GM06990 (cell line): ENCODE measurements around the gene BEAN1.
"Not testable (repeated sequence)": the region's sequence is repeated elsewhere in the genome, so short reads cannot be mapped to it uniquely, and the experiment has no call there.

Source experiments
- DNase-seq: peaks from one replicate; pipeline ENCODE4 v3.0.0-alpha.2; 2011; ENCODE audit not compliant: insufficient read length; ENCODE audit errors: extremely low read depth
- H3K27me3 ChIP-seq: replicated peaks from 2 replicates; pipeline ENCODE4 v1.6.0; 2011; ENCODE audit warnings: low read length; ENCODE audit not compliant: control insufficient read depth, insufficient read depth
- H3K36me3 ChIP-seq: 2 replicates; pipeline ENCODE4 v1.5.1; 2011; ENCODE audit warnings: low read length; ENCODE audit not compliant: control insufficient read depth, insufficient read depth
- H3K4me3 ChIP-seq: replicated peaks from 2 replicates; pipeline ENCODE4 v1.5.1; 2011; ENCODE audit warnings: low read depth, mild to moderate bottlenecking, control low read depth, low read length
- CTCF ChIP-seq: IDR thresholded peaks from 2 replicates; pipeline ENCODE4 v1.5.1; 2011; ENCODE audit warnings: low read length, control low read depth, mild to moderate bottlenecking, inconsistent platforms; ENCODE audit not compliant: insufficient read depth, poor library complexity, severe bottlenecking

Gene BEAN1

GRCh38 chr16:66510711-66511601 lies 83.9 kb downstream of the BEAN1 start:
- TF ChIP-seq CTCF = no peak
- H3K4me3 ChIP-seq = no peak overlapping the region
- no peaks in the 10 kb centered on the region for H3K36me3 ChIP-seq
- H3K27me3 ChIP-seq = no peaks in the 10 kb centered on the region; the same call in 1 of the 2 replicates
- no peak for DNase-seq

DNA sequence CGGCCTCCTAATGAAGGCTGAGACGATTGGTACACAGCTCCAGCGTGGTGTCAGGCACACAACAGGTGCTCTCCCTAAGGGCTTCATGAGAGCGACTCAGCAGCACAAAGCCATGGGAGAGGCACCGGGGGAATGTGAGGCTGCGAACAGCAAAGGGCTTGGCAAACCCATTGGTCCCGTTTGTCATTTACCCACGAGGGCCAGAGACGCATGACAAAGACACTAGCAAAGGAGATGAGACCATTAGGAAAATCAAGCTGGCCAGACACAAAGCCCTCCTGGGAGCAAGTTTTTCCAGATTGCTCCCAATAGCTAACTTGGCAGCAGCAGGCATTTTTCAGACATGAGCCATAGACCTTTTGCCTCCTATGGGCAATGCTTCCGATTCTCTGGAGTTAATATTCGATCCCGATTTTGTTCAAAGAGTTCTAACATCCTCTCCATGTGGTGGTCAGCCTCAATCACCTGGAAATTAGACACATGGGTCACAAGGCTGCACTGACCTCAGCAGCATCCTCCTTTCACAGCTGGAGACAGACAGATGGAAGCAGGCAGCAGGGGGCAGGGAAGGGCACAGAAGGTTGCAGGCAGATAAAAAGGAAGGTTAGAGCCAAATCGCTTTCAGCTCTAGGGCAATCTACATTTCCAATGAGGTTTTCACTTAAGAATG lies 84.6 kb downstream of the BEAN1 start:
- no peak for TF ChIP-seq CTCF
- Histone ChIP-seq H3K36me3 (no peaks in the 10 kb centered on the region), H3K4me3 (no peak overlapping the region), H3K27me3 (no peaks in the 10 kb centered on the region; the same call in 1 of the 2 replicates)
- no peak for DNase-seq

GRCh38 chr16:66512272-66513110 lies 85.4 kb downstream of the BEAN1 start:
- Histone ChIP-seq H3K27me3 (no peaks in the 10 kb centered on the region; the same call in 1 of the 2 replicates), H3K36me3 (no peaks in the 10 kb centered on the region), H3K4me3 (no peak overlapping the region)
- no peak for DNase-seq
- TF ChIP-seq CTCF = no peak

DNA sequence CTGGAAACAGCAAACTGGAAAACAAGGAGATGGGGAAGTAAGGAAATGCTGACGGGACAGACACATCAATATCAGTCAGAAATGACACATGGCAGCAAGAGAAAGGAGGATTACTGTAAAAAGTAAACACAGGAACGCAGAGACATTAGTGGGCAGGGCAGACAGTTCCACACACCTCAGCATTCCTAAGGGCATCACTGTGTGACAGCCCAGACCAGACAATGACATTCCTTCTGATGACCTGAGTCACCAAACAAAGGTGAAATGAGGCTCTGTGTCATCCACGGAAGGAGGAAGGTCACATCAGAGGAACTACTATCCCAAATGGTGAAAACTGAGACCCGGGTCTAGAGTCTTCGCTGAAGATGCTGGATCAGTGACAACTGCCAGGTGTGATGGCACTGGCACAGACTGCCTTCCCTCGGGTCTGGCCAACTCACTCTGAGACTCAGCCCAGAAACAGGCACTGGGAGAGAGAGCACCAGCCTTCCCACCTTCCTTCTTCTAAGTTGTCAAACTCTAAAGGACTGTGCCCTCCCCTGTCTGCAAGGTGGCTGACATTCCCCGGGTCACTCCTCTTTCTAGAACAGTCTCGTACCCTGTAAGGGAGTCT lies 86.1 kb downstream of the BEAN1 start:
- no peaks in the 10 kb centered on the region; the same call in 1 of the 2 replicates for H3K27me3 ChIP-seq
- DNase-seq = no peak
- TF ChIP-seq CTCF = no peak
- no peaks in the 10 kb centered on the region for H3K36me3 ChIP-seq
- no peak overlapping the region for H3K4me3 ChIP-seq

GRCh38 chr16:66514391-66514790 lies 87.3 kb downstream of the BEAN1 start:
- H3K36me3 ChIP-seq, DNase-seq, H3K27me3 ChIP-seq, H3K4me3 ChIP-seq: not testable (repeated sequence)

DNA sequence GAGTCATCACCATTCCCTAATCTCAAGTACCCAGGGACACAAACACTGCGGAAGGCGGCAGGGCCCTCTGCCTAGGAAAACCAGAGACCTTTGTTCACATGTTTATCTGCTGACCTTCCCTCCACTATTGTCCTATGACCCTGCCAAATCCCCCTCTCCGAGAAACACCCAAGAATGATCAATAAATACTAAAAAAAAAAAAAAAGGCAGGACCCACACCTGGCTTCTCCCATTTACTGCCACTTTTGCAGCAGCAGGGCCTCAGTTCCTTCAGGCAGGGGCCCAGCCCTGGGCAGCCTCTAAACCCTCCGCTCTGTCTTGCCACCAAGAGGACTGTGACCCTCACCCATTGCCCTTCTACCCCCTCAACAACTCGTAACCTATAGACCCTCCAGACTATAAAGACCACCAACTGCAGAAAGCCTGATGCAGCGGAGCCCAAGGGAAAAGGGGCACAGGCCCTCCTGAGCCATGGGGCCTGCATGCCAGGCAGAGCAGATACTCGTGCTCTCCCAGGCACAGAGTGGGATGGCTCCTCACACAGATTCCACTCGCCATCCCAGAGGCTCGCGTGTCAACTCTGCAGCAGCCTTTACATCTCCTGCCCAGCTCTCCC lies 88.0 kb downstream of the BEAN1 start:
- not testable (repeated sequence) for H3K4me3 ChIP-seq, H3K27me3 ChIP-seq, H3K36me3 ChIP-seq, DNase-seq
